HG03558 (cell line): Measurements from ENCODE around the gene TPO.
"Not testable (repeated sequence)": the region's sequence is repeated elsewhere in the genome, so short reads cannot be mapped to it uniquely, and the experiment has no call there.

Source experiments
- ATAC-seq: cut with Tn5 transposase; IDR thresholded peaks from one replicate; pipeline ENCODE4 v1.9.1; 2021; ENCODE audit warnings: moderate number of reproducible peaks; ENCODE audit not compliant: unreplicated experiment; ENCODE audit errors: extremely low read depth

The TPO gene

GRCh38 chr2:1403565-1403964 is 9.7 kb upstream of the TPO start:
- ATAC-seq, result no peak

DNA sequence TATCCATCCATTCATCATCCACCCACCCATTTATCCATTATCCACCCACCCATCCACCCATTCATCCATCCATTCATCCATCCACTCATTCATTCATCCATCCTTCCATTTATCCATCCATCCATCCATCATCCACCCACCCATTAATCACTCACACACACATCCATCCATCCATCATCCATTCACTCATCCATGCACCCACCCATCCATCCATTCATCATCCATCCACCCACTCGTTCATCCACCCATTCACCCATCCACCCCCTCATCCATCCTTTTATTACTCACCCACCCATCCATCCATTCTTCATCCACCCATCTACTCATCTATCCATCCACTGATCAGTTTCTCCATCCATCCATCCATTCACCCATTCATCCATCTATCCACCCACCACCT is 8.1 kb upstream of the TPO start:
- no peak for ATAC-seq

GRCh38 chr2:1405967-1406366 is 7.3 kb upstream of the TPO start:
- no peak for ATAC-seq

GRCh38 chr2:1406434-1406833 is 6.8 kb upstream of the TPO start:
- ATAC-seq, result no peak

- ATAC-seq, result no peak
Measured at GRCh38 chr2:1407950-1408675, 5.2 kb upstream of the TPO start.

GRCh38 chr2:1414121-1414520 is 858 bp downstream of the TPO start:
- no peak for ATAC-seq

- ATAC-seq, result not testable (repeated sequence)
Measured at GRCh38 chr2:1414901-1415300, 1.6 kb downstream of the TPO start.

GRCh38 chr2:1415501-1415900 is 2.2 kb downstream of the TPO start:
- ATAC-seq, result no peak

GRCh38 chr2:1418566-1418965 is 5.3 kb downstream of the TPO start:
- ATAC-seq, result no peak

DNA sequence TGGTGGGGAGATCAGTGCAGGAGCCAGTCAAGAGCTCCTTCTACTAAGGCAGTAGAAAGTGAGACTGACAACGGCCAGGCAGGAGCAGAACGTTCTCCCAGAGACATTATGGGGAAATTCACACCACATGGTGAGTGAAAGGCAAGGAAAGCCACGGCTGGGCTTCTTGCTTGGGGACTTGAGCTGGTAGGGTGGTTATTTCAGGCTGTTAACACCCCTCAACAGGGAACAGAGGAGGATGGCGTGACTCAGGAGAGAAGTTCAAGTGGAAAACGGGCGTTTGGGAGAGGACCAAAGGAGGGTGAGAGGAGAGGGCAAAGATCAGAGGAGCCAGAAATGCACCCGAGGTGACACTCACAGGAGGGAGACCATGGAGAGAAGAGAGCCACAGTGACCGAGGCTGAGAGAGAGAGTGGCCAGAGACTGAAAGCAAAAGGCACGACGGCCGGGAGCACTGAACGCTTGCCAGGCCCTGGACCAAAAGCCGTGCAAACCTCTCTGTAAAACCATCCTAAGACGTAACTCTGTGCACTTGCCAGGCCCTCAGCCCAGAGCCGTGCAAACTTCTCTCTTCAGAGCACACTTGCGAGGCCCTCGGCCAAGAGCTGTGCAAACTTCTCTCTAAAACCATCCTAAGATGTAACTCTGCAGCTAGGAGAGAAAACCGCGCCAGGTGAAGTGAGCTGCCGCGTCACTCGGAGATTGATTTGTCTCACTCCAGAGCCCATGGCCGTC is 7.7 kb downstream of the TPO start:
- ATAC-seq, result no peak

GRCh38 chr2:1421731-1422130 is 8.5 kb downstream of the TPO start:
- no peak for ATAC-seq

DNA sequence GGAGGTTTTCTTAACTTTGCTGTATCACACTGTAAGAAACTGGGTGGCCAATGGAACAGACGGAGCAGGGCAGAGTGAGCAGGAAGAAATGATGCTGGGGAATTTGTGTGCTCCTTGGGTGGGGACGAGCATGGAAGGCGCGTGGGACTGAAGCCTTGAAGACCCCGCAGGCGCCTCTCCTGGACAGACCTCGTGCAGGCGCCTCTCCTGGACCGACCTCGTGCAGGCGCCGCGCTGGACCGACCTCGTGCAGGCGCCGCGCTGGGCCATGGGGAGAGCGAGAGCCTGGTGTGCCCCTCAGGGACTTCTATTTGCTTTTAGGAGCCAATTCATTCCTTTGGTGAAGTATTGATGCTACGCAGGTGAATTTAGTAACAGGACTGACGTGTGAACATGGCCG is 8.9 kb downstream of the TPO start:
- ATAC-seq, result no peak

- no peak for ATAC-seq
Measured at GRCh38 chr2:1422716-1423285, 9.5 kb downstream of the TPO start.

- no peak for ATAC-seq
Measured at GRCh38 chr2:1427086-1427485, 13.8 kb downstream of the TPO start.

GRCh38 chr2:1429895-1430294 is 16.6 kb downstream of the TPO start:
- ATAC-seq, result no peak

GRCh38 chr2:1430491-1430890 is 17.2 kb downstream of the TPO start:
- no peak for ATAC-seq

DNA sequence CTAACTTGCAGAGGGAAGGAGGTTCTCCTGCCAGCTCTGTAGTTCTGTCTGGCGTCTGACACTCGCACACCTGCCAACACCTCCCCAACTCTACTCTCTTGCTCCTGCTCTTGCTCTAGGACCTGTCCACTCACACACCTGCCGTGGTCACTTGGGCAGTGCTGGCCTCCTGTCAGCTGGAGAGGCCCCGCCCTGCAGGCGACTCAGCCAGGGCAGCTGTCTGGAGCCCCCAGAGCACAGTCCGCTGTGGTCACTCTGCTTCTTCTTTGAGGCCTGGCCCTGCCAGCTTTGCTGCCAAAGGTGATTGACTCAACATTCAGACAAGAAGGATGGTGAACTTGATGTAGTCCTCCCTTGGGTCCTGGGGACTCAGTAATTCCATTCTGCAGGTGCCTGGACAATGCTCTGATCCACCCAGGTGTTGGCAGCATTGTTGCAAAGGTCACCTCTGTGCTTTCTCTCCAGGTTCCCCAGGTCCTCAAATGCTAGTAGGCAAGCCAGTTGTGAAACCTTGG is 18.7 kb downstream of the TPO start:
- no peak for ATAC-seq

GRCh38 chr2:1432726-1433125 is 19.5 kb downstream of the TPO start:
- no peak for ATAC-seq

- no peak for ATAC-seq
Measured at GRCh38 chr2:1436369-1436768, 23.1 kb downstream of the TPO start.

DNA sequence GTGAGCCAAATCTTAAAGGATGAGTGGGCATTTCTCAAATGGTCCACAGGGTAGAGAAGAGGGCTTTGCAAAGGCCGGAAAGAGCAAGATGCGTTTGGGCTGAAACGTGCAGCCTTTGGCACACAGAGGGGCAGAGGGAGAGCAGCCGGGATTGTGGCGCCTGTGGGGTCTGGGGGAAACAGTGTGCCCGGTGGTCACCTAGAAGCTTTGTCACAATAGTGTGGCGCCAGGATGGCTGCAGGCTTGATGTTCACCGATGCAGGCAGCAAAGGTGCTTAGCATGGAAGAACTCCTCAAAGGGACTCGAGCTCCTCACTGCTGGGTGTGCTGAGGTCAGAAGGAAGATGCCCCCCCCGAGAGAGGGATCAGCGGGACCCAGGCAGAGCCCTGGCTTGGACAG is 23.8 kb downstream of the TPO start:
- ATAC-seq, result no peak

DNA sequence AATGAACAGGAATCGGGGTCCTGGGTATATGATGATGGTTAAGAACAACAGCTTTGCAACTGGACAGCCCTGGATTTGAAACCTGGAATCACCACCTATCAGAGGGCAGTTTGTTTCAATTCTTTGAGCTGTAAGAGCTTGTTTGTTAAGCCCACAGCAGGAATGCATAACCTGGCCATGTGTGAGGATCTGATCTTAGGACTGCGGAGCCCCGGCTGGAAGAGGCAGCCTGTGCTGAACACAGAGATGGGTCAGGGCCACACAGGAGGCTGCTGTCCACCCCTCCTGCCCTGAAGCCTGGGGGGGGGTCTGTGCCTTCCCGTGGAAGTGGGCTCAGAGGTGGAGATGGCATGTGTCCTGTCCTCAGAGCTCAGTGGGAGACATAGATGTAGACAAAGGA is 24.3 kb downstream of the TPO start:
- no peak for ATAC-seq
